ENCODE results near the gene GLRA1.
"Not testable (repeated sequence)": the region's sequence is repeated elsewhere in the genome, so short reads cannot be mapped to it uniquely, and the experiment has no call there.

GLRA1 gene

GRCh38 chr5:151917904-151918303, 6.7 kb downstream of the GLRA1 start:
- no peak for DNase-seq (ENCODE audit: low spot score)

- no peak for DNase-seq (ENCODE audit: low spot score)
These were observed 11.2 kb downstream of the GLRA1 start for GRCh38 chr5:151913425-151913824.

GRCh38 chr5:151912360-151912759, 12.3 kb downstream of the GLRA1 start:
- no peak for DNase-seq (ENCODE audit: low spot score)

GRCh38 chr5:151911011-151911410, 13.6 kb downstream of the GLRA1 start:
- DNase-seq (ENCODE audit: low spot score): no peak

- no peak for DNase-seq (ENCODE audit: low spot score)
These were observed 15.0 kb downstream of the GLRA1 start for GRCh38 chr5:151909628-151910027.

GRCh38 chr5:151906246-151906645, 18.4 kb downstream of the GLRA1 start:
- DNase-seq (ENCODE audit: low spot score): no peak

- no peak for DNase-seq (ENCODE audit: low spot score)
These were observed 19.1 kb downstream of the GLRA1 start for GRCh38 chr5:151905557-151905961.

GRCh38 chr5:151904909-151905308, 19.7 kb downstream of the GLRA1 start:
- no peak for DNase-seq (ENCODE audit: low spot score)

GRCh38 chr5:151904127-151904526, 20.5 kb downstream of the GLRA1 start:
- no peak for DNase-seq (ENCODE audit: low spot score)

GRCh38 chr5:151903243-151903653, 21.4 kb downstream of the GLRA1 start:
- no peak for DNase-seq (ENCODE audit: low spot score)

GRCh38 chr5:151902215-151902614, 22.4 kb downstream of the GLRA1 start:
- no peak for DNase-seq (ENCODE audit: low spot score)

- no peak for DNase-seq (ENCODE audit: low spot score)
These were observed 23.0 kb downstream of the GLRA1 start for GRCh38 chr5:151901611-151902010.

- DNase-seq (ENCODE audit: low spot score): no peak
These were observed 23.8 kb downstream of the GLRA1 start for GRCh38 chr5:151900891-151901290.

- DNase-seq (ENCODE audit: low spot score): no peak
These were observed 25.3 kb downstream of the GLRA1 start for GRCh38 chr5:151899399-151899798.

GRCh38 chr5:151897896-151898295, 26.8 kb downstream of the GLRA1 start:
- no peak for DNase-seq (ENCODE audit: low spot score)

- DNase-seq (ENCODE audit: low spot score): no peak
These were observed 27.6 kb downstream of the GLRA1 start for GRCh38 chr5:151897020-151897552.

- DNase-seq (ENCODE audit: low spot score): no peak
These were observed 28.5 kb downstream of the GLRA1 start for GRCh38 chr5:151896031-151896691.

GRCh38 chr5:151895660-151896030, 29.0 kb downstream of the GLRA1 start:
- DNase-seq (ENCODE audit: low spot score): no peak

GRCh38 chr5:151893485-151893884, 31.2 kb downstream of the GLRA1 start:
- not testable (repeated sequence) for DNase-seq (ENCODE audit: low spot score)

GRCh38 chr5:151892393-151892792, 32.3 kb downstream of the GLRA1 start:
- no peak for DNase-seq (ENCODE audit: low spot score)

GRCh38 chr5:151890299-151890698, 34.4 kb downstream of the GLRA1 start:
- DNase-seq (ENCODE audit: low spot score): no peak

GRCh38 chr5:151889614-151890013, 35.0 kb downstream of the GLRA1 start:
- no peak for DNase-seq (ENCODE audit: low spot score)

GRCh38 chr5:151886546-151887275, 37.9 kb downstream of the GLRA1 start:
- DNase-seq (ENCODE audit: low spot score): peak; percentile 22
